Measurements from ENCODE around the gene CYBC1. TPM values are rescaled to one million over a fixed set of nuclear protein-coding genes. Genes with fewer than 3 reads are reported as not detected.

Gene CYBC1
- total RNA-seq, 1 experiment from 2014 or later: 174 TPM

GRCh38 chr17:82489851-82490511, 39.4 kb upstream of the CYBC1 start:
- Histone ChIP-seq H3K4me3 (ENCODE audit: low read depth in 2 of 2, low read length in 2 of 2) (no peak overlapping the region), H3K27ac (ENCODE audit: low read length) (no peak overlapping the region), H3K9me3 (ENCODE audit: control insufficient read depth, insufficient read depth, low read depth, low read length) (no peaks in the 10 kb centered on the region), H3K4me1 (ENCODE audit: control insufficient read depth, insufficient read depth, low read length) (peaks cover 14% of the 10 kb centered on the region), H3K27me3 (ENCODE audit: control insufficient read depth, insufficient read depth, low read length) (no peaks in the 10 kb centered on the region), H3K36me3 (ENCODE audit: control insufficient read depth, insufficient read depth, low read length) (no peaks in the 10 kb centered on the region)
- POLR2A ChIA-PET: no interaction called here
- BruUV-seq (replicated peaks): no TSS peak
- in situ Hi-C loops (cut with HindIII; ENCODE audit: low pct_unique_long_range_greater_than_20kb, low sequenced_read_pairs) (no loop called here), intact Hi-C loops (cut with micrococcal nuclease; ENCODE audit: unreplicated experiment) (no loop called here)
- CTCF ChIA-PET: no interaction called here
- no peak for TF ChIP-seq POLR2AphosphoS5 (IDR thresholded peaks at IDR 0.05; ENCODE audit: low read depth, low read length)
- no peak for TF ChIP-seq REST (IDR thresholded peaks at IDR 0.05; ENCODE audit: insufficient read depth in 1 of 2, low read depth in 2 of 2, low read length in 1 of 2)
- DNase-seq (ENCODE audit: low read depth, low spot score): no peak
- no peak for ATAC-seq

GRCh38 chr17:82489117-82489516, 38.6 kb upstream of the CYBC1 start:
- H3K27ac ChIP-seq (ENCODE audit: low read length): no peak overlapping the region
- no peaks in the 10 kb centered on the region for H3K27me3 ChIP-seq (ENCODE audit: control insufficient read depth, insufficient read depth, low read length)
- ChIA-PET CTCF (no interaction called here), POLR2A (no interaction called here)
- no peaks in the 10 kb centered on the region for H3K9me3 ChIP-seq (ENCODE audit: control insufficient read depth, insufficient read depth, low read depth, low read length)
- no peak for TF ChIP-seq REST (IDR thresholded peaks at IDR 0.05; ENCODE audit: insufficient read depth in 1 of 2, low read depth in 2 of 2, low read length in 1 of 2)
- TF ChIP-seq SIN3A (IDR thresholded peaks at IDR 0.05; ENCODE audit: borderline replicate concordance, insufficient read depth, low read depth, low read length): no peak
- TF ChIP-seq POLR2AphosphoS5 (IDR thresholded peaks at IDR 0.05; ENCODE audit: low read depth, low read length): no peak; the same call in 1 of the 2 replicates
- intact Hi-C loops (cut with micrococcal nuclease; ENCODE audit: unreplicated experiment) (no loop called here), in situ Hi-C loops (cut with HindIII; ENCODE audit: low pct_unique_long_range_greater_than_20kb, low sequenced_read_pairs) (no loop called here)
- ATAC-seq: no peak
- no peaks in the 10 kb centered on the region for H3K36me3 ChIP-seq (ENCODE audit: control insufficient read depth, insufficient read depth, low read length)
- no peak overlapping the region for H3K4me3 ChIP-seq (ENCODE audit: low read depth in 2 of 2, low read length in 2 of 2)
- peaks cover 13% of the 10 kb centered on the region for H3K4me1 ChIP-seq (ENCODE audit: control insufficient read depth, insufficient read depth, low read length)
- DNase-seq (ENCODE audit: low read depth, low spot score): no peak
- no TSS peak for BruUV-seq (replicated peaks)

- intact Hi-C loops (cut with micrococcal nuclease; ENCODE audit: unreplicated experiment): no loop called here
- Histone ChIP-seq H3K27me3 (ENCODE audit: control insufficient read depth, insufficient read depth, low read length) (no peaks in the 10 kb centered on the region), H3K27ac (ENCODE audit: low read length) (no peak overlapping the region), H3K9me3 (ENCODE audit: control insufficient read depth, insufficient read depth, low read depth, low read length) (no peaks in the 10 kb centered on the region), H3K4me1 (ENCODE audit: control insufficient read depth, insufficient read depth, low read length) (peaks cover 5% of the 10 kb centered on the region; the same call in 1 of the 2 replicates), H3K36me3 (ENCODE audit: control insufficient read depth, insufficient read depth, low read length) (no peaks in the 10 kb centered on the region), H3K4me3 (ENCODE audit: low read depth in 2 of 2, low read length in 2 of 2) (no peak overlapping the region)
- in situ Hi-C loops (cut with HindIII; ENCODE audit: low pct_unique_long_range_greater_than_20kb, low sequenced_read_pairs): no loop called here
- ChIA-PET CTCF (no interaction called here), POLR2A (no interaction called here)
- no peak for ATAC-seq
- no peak for TF ChIP-seq TCF7L2 (IDR thresholded peaks at IDR 0.05; ENCODE audit: low read depth, low read length)
- no peak for TF ChIP-seq REST (IDR thresholded peaks at IDR 0.05; ENCODE audit: insufficient read depth in 1 of 2, low read depth in 2 of 2, low read length in 1 of 2)
- TF ChIP-seq POLR2AphosphoS5 (IDR thresholded peaks at IDR 0.05; ENCODE audit: low read depth, low read length): no peak
- TF ChIP-seq CTCF (IDR thresholded peaks at IDR 0.05): no peak
- no peak for TF ChIP-seq SIN3A (IDR thresholded peaks at IDR 0.05; ENCODE audit: borderline replicate concordance, insufficient read depth, low read depth, low read length)
- DNase-seq (ENCODE audit: low read depth, low spot score): no peak
- no TSS peak for BruUV-seq (replicated peaks)
These were observed 37.4 kb upstream of the CYBC1 start for GRCh38 chr17:82487910-82488309.

Data from Panc1 (cell line).